Measurements from ENCODE around the gene CAMK2N2. TPM values are rescaled to one million over a fixed set of nuclear protein-coding genes. Genes with fewer than 3 reads are reported as not detected.

Gene CAMK2N2
- polyA plus RNA-seq, 1 donor (not counting 4 experiments of a cell fraction or from before 2014, with no cell fraction given): 0.18 TPM

DNA sequence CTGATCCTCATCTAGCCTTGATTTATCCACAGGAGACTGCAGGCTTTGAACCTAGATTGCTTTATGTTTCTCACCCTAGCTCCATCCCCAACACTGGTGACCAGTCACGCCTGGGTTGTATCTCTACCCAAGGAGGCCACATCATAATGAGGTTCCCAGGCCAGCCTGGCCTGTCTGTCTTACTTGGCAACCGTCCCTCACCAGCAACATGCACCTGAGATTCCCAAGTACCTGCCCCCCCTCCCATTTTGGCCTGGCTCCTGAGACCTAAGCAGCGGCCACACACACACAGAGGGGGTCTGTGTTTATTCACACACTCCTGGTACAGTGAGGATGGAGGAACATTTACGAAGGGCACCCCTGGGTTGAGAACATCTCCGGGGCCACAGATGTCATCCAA is 2.4 kb downstream of the CAMK2N2 start:
- Histone ChIP-seq H3K4me1 (ENCODE audit: control insufficient read depth, extremely low read depth, insufficient read depth, low read length) (peaks cover 19% of the 10 kb centered on the region), H3K9ac (ENCODE audit: control insufficient read depth, extremely low read depth, insufficient read depth, low read length) (no peak overlapping the region), H3K4me2 (ENCODE audit: control insufficient read depth, extremely low read depth, insufficient read depth, low read depth, low read length) (no peak overlapping the region), H3K36me3 (ENCODE audit: control insufficient read depth in 2 of 2, extremely low read depth in 1 of 2, insufficient read depth in 2 of 2, low read length in 2 of 2) (peaks cover 4 to 6% of the 10 kb centered on the region in 2 experiments), H3K27ac (ENCODE audit: control insufficient read depth, insufficient read depth, low read length) (no peak overlapping the region), H3K27me3 (ENCODE audit: control insufficient read depth, extremely low read depth, insufficient read depth, low read length) (peaks cover 22% of the 10 kb centered on the region), H3K9me1 (ENCODE audit: control insufficient read depth, extremely low read depth, insufficient read depth, low read length) (no peaks in the 10 kb centered on the region), H2AFZ (ENCODE audit: control insufficient read depth, low read length) (no peak overlapping the region), H3K4me3 (ENCODE audit: control insufficient read depth in 2 of 3, extremely low read depth in 1 of 3, insufficient read depth in 2 of 3, low read depth in 1 of 3, low read length in 3 of 3) (no peak overlapping the region), H3K79me2 (ENCODE audit: control insufficient read depth, insufficient read depth, low read length) (no peaks in the 10 kb centered on the region), H3K9me3 (ENCODE audit: control insufficient read depth, low read depth, low read length) (no peaks in the 10 kb centered on the region), H4K20me1 (ENCODE audit: control insufficient read depth, extremely low read depth, insufficient read depth, low read length) (no peaks in the 10 kb centered on the region)
- dilution Hi-C loops (cut with MboI; ENCODE audit: extremely low pct_ligation_motif_present, low sequenced_read_pairs): no loop called here
- TF ChIP-seq EZH2 (IDR thresholded peaks at IDR 0.05; ENCODE audit: low read length): no peak
- TF ChIP-seq, protein P1, sequence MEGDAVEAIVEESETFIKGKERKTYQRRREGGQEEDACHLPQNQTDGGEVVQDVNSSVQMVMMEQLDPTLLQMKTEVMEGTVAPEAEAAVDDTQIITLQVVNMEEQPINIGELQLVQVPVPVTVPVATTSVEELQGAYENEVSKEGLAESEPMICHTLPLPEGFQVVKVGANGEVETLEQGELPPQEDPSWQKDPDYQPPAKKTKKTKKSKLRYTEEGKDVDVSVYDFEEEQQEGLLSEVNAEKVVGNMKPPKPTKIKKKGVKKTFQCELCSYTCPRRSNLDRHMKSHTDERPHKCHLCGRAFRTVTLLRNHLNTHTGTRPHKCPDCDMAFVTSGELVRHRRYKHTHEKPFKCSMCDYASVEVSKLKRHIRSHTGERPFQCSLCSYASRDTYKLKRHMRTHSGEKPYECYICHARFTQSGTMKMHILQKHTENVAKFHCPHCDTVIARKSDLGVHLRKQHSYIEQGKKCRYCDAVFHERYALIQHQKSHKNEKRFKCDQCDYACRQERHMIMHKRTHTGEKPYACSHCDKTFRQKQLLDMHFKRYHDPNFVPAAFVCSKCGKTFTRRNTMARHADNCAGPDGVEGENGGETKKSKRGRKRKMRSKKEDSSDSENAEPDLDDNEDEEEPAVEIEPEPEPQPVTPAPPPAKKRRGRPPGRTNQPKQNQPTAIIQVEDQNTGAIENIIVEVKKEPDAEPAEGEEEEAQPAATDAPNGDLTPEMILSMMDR (optimal IDR thresholded peaks at IDR 0.05 in 1 of 3, IDR thresholded peaks at IDR 0.05 in 1 of 3, conservative IDR thresholded peaks at IDR 0.05 in 1 of 3; ENCODE audit: extremely low read depth in 1 of 3, insufficient read depth in 2 of 3, low read length in 3 of 3): no peak
- FAIRE-seq: no peak
- DNase-seq (ENCODE audit: low read depth, low spot score): no peak

DNA sequence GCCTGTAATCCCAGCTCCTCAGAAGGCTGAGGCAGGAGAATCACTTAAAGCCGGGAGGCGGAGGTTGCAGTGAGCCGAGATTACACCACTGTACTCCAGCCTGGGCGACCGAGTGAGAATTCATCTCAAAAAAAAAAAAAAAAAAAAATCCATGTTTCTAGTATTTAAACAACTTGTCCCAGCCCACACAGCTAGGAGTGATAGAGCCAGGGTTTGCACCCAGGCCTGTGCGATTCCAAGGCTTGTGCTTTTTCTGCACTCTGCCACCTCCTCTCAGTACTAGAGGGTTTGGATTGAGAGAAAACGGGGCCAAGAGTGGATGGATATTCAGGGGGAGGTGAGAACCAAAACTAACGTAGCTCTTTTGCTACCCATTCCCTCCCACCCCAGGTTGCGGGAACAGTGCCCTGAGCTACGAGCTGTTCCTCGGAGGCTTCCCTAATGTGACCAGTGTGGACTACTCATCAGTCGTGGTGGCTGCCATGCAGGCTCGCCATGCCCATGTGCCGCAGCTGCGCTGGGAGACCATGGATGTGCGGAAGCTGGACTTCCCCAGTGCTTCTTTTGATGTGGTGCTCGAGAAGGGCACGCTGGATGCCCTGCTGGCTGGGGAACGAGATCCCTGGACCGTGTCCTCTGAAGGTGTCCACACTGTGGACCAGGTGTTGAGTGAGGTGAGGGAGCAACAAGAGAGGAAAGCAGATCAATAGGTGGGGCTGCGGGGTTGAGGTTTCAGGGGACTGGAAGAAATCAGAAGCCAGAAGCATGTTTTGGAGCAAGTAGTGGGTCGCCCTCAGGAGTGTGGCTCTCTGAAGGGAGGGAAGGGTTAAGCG is 4.1 kb downstream of the CAMK2N2 start:
- H2AFZ ChIP-seq (ENCODE audit: control insufficient read depth, low read length): no peak overlapping the region
- peaks cover 18% of the 10 kb centered on the region for H3K4me1 ChIP-seq (ENCODE audit: control insufficient read depth, extremely low read depth, insufficient read depth, low read length)
- H3K4me2 ChIP-seq (ENCODE audit: control insufficient read depth, extremely low read depth, insufficient read depth, low read depth, low read length): no peak overlapping the region
- peaks cover 4 to 6% of the 10 kb centered on the region in 2 experiments for H3K36me3 ChIP-seq (ENCODE audit: control insufficient read depth in 2 of 2, extremely low read depth in 1 of 2, insufficient read depth in 2 of 2, low read length in 2 of 2)
- no peak for DNase-seq (ENCODE audit: low read depth, low spot score)
- H3K9me1 ChIP-seq (ENCODE audit: control insufficient read depth, extremely low read depth, insufficient read depth, low read length): no peaks in the 10 kb centered on the region
- no peak overlapping the region for H3K4me3 ChIP-seq (ENCODE audit: control insufficient read depth in 2 of 3, extremely low read depth in 1 of 3, insufficient read depth in 2 of 3, low read depth in 1 of 3, low read length in 3 of 3)
- H3K79me2 ChIP-seq (ENCODE audit: control insufficient read depth, insufficient read depth, low read length): no peaks in the 10 kb centered on the region
- H3K9me3 ChIP-seq (ENCODE audit: control insufficient read depth, low read depth, low read length): no peaks in the 10 kb centered on the region
- no peak overlapping the region for H3K9ac ChIP-seq (ENCODE audit: control insufficient read depth, extremely low read depth, insufficient read depth, low read length)
- H3K27me3 ChIP-seq (ENCODE audit: control insufficient read depth, extremely low read depth, insufficient read depth, low read length): peaks cover 17% of the 10 kb centered on the region
- no peak overlapping the region for H3K27ac ChIP-seq (ENCODE audit: control insufficient read depth, insufficient read depth, low read length)
- dilution Hi-C loops (cut with MboI; ENCODE audit: extremely low pct_ligation_motif_present, low sequenced_read_pairs): no loop called here
- TF ChIP-seq, protein P1 (optimal IDR thresholded peaks at IDR 0.05 in 1 of 3, IDR thresholded peaks at IDR 0.05 in 1 of 3, conservative IDR thresholded peaks at IDR 0.05 in 1 of 3; ENCODE audit: extremely low read depth in 1 of 3, insufficient read depth in 2 of 3, low read length in 3 of 3): no peak
- no peak for TF ChIP-seq EZH2 (IDR thresholded peaks at IDR 0.05; ENCODE audit: low read length)
- no peaks in the 10 kb centered on the region for H4K20me1 ChIP-seq (ENCODE audit: control insufficient read depth, extremely low read depth, insufficient read depth, low read length)
- no peak for FAIRE-seq

All from keratinocyte (primary cell).